SK-N-MC (cell line): ENCODE measurements around the gene PBX1.

Source experiments
- DNase-seq: peaks from one replicate; pipeline ENCODE4 v3.0.0-alpha.2; 2011; ENCODE audit warnings: low read depth, low spot score
- H3K27ac ChIP-seq: fragments of 200-600 bp; sonication (generic); 2 replicates; pipeline ENCODE4 v1.5.1; 2016; ENCODE audit warnings: mixed run types
- H3K36me3 ChIP-seq: fragments of 200-600 bp; sonication (generic); 2 replicates; pipeline ENCODE4 v1.6.1; 2017; ENCODE audit warnings: antibody characterized with exemption, low read length, mixed read lengths; ENCODE audit not compliant: insufficient read depth
- H3K4me3 ChIP-seq: fragments of 200-600 bp; sonication (generic); 2 replicates; pipeline ENCODE4 v1.5.1; 2016
- H3K9ac ChIP-seq: fragments of 200-600 bp; sonication (generic); 2 replicates; pipeline ENCODE4 v1.8.0; 2017; ENCODE audit warnings: mixed run types, mixed read lengths; ENCODE audit not compliant: insufficient read length
- H3K9me3 ChIP-seq: fragments of 200-600 bp; sonication (generic); 2 replicates; pipeline ENCODE4 v1.6.1; 2017; ENCODE audit warnings: low read depth, mild to moderate bottlenecking, antibody characterized with exemption, low read length, moderate library complexity, mixed read lengths
- EZH2 ChIP-seq: fragments of 200-600 bp; sonication (generic); IDR thresholded peaks from one replicate; pipeline ENCODE4 v1.6.1; 2017; ENCODE audit warnings: antibody characterized with exemption
- FOXP2 ChIP-seq: optimal IDR thresholded peaks from 2 replicates; pipeline ENCODE3; 2011; ENCODE audit warnings: mild to moderate bottlenecking, moderate library complexity; ENCODE audit not compliant: insufficient read depth; ENCODE audit errors: extremely low read length, control extremely low read depth
- POLR2AphosphoS5 ChIP-seq: IDR thresholded peaks from 2 replicates; pipeline ENCODE4 v1.6.1; 2012; ENCODE audit warnings: mild to moderate bottlenecking, low read depth, low read length, borderline replicate concordance

The PBX1 gene

DNA sequence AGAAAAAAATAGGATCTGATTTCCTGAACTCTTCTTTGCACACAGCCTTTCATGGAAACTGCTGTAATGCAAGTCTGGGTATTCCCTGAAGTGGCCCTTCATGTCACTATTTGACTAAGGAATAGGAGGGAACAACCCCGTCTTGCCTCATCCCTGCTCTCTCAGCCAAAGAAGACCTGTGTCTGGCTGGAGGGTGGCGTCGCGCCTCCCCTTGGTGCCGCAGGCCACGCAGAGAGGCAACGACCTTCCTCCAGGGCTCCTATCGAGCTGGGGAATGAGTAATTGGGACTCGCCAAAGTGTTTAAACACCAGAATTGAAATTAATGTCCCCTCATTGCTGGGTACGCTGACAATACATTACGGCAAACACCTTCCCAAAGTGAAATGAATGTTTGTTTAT is 129.8 kb downstream of the PBX1 start:
- no peak overlapping the region for H3K4me3 ChIP-seq
- no peak overlapping the region for H3K9ac ChIP-seq
- H3K9me3 ChIP-seq = no peaks in the 10 kb centered on the region
- H3K27ac ChIP-seq = no peak overlapping the region
- no peak for DNase-seq
- no peak for TF ChIP-seq FOXP2
- TF ChIP-seq EZH2 = no peak
- no peak for TF ChIP-seq POLR2AphosphoS5
- no peaks in the 10 kb centered on the region for H3K36me3 ChIP-seq

GRCh38 chr1:164689672-164690511 is 130.9 kb downstream of the PBX1 start:
- H3K9ac ChIP-seq = no peak overlapping the region
- no peak overlapping the region for H3K27ac ChIP-seq
- no peak overlapping the region for H3K4me3 ChIP-seq
- TF ChIP-seq POLR2AphosphoS5 = no peak
- no peak for TF ChIP-seq FOXP2
- no peak for TF ChIP-seq EZH2
- no peaks in the 10 kb centered on the region for H3K36me3 ChIP-seq
- DNase-seq = no peak
- no peaks in the 10 kb centered on the region for H3K9me3 ChIP-seq

DNA sequence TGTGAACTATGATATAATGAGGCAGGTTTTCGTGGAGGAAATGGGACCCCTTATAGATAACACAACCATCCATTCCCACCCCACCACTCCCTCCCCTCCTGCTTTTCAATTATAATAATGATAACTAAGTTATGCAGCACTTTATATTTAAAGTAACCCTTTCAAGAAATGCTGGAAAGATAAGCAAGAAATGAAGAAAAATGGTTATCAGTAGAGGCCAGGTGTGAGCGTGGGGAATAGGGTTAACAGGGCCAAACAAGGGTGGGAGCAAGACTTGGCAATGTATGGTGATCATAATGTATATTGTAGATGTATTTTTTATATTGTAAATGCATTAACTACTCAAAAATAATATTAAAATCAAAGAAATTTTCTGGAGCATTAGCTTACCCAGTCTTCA is 133.4 kb downstream of the PBX1 start:
- no peaks in the 10 kb centered on the region for H3K36me3 ChIP-seq
- no peak overlapping the region for H3K4me3 ChIP-seq
- no peak for TF ChIP-seq FOXP2
- no peak for TF ChIP-seq EZH2
- TF ChIP-seq POLR2AphosphoS5 = no peak
- no peak for DNase-seq
- H3K9ac ChIP-seq = no peak overlapping the region
- H3K9me3 ChIP-seq = no peaks in the 10 kb centered on the region
- no peak overlapping the region for H3K27ac ChIP-seq

DNA sequence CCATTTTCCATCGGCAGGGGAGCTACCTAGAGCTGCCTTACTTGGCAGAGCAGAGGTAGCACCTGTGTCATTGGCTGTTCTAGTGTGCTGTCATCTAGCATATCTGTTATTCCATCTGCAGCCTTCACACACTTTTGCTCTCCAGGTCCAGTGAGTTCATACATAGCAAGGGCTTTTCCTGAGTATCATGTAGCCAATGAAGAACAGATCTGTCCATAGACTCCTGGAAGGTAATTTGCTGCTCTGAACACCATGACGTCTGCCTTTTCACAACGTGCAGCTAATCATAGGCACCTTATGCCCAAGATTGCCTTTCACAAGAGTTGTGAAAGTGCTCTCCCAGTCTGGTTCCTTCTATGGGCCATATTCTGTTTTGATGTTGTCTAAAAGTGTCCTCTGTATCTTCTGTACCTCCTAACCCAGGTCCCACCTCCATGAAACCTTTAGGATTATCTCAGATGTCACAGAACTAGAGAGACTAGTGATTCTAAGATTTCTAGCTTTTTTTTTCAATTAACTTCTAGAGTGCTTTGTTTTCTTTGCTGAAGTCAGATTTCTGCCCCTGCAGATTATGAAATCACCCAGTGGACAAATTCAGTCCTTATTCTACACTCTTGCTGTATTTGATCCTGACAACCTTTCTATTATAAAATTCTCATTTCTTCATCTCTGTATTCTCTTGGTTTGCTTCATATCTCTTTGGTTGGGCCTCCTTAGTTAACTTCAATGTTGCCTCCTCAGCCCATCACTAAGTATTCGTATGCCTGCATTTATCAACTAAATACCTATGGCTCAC is 134.8 kb downstream of the PBX1 start:
- H3K9me3 ChIP-seq = no peaks in the 10 kb centered on the region
- TF ChIP-seq FOXP2 (no peak), EZH2 (no peak), POLR2AphosphoS5 (no peak)
- no peak overlapping the region for H3K27ac ChIP-seq
- H3K36me3 ChIP-seq = no peaks in the 10 kb centered on the region
- no peak overlapping the region for H3K9ac ChIP-seq
- no peak for DNase-seq
- H3K4me3 ChIP-seq = no peak overlapping the region

DNA sequence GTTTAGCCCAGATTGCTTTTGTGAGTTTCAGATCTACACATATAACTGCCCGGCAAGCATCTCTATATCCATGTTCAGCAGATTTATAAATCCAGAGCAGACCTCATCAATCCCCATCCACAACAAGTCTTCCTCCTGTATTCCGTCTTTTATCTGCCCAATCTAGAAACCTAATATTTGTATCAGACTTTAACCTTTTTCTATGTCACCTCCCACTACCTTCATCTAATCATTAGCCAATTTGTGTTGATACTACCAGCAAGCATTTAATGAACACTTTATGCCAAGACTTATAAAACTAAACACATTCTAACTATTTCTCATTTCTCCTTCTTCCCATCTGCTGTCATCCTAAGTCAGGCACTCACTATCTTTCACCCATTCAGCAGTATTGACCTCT is 135.5 kb downstream of the PBX1 start:
- no peak for TF ChIP-seq POLR2AphosphoS5
- TF ChIP-seq FOXP2 = no peak
- TF ChIP-seq EZH2 = no peak
- no peak overlapping the region for H3K4me3 ChIP-seq
- H3K9me3 ChIP-seq = no peaks in the 10 kb centered on the region
- H3K36me3 ChIP-seq = no peaks in the 10 kb centered on the region
- no peak for DNase-seq
- no peak overlapping the region for H3K9ac ChIP-seq
- H3K27ac ChIP-seq = no peak overlapping the region

- Histone ChIP-seq H3K27ac (no peak overlapping the region), H3K36me3 (no peaks in the 10 kb centered on the region), H3K9me3 (no peaks in the 10 kb centered on the region), H3K4me3 (no peak overlapping the region), H3K9ac (no peak overlapping the region)
- DNase-seq = no peak
- TF ChIP-seq EZH2 (no peak), POLR2AphosphoS5 (no peak), FOXP2 (no peak)
These were observed 137.1 kb downstream of the PBX1 start for GRCh38 chr1:164695956-164696665.

- no peak for DNase-seq
- no peak overlapping the region for H3K27ac ChIP-seq
- no peaks in the 10 kb centered on the region for H3K36me3 ChIP-seq
- no peak overlapping the region for H3K4me3 ChIP-seq
- H3K9ac ChIP-seq = no peak overlapping the region
- H3K9me3 ChIP-seq = no peaks in the 10 kb centered on the region
- TF ChIP-seq EZH2 (no peak), FOXP2 (no peak), POLR2AphosphoS5 (no peak)
These were observed 141.0 kb downstream of the PBX1 start for GRCh38 chr1:164699815-164700491.
